Activated CD4-positive, alpha-beta T cell treated with anti-CD3 and anti-CD28 coated beads, Interleukin-2, amount 50 U/mL, for 48 hours (primary cell): Measurements from ENCODE around the gene GPATCH8.
A peak's percentile ranks its signal among the peaks of the same experiment; 100 is the strongest.

Source experiments
- DNase-seq, 2 experiments: peaks; one replicate each; pipeline ENCODE4 v3.0.0-alpha.2; 2020

GPATCH8 gene

DNA sequence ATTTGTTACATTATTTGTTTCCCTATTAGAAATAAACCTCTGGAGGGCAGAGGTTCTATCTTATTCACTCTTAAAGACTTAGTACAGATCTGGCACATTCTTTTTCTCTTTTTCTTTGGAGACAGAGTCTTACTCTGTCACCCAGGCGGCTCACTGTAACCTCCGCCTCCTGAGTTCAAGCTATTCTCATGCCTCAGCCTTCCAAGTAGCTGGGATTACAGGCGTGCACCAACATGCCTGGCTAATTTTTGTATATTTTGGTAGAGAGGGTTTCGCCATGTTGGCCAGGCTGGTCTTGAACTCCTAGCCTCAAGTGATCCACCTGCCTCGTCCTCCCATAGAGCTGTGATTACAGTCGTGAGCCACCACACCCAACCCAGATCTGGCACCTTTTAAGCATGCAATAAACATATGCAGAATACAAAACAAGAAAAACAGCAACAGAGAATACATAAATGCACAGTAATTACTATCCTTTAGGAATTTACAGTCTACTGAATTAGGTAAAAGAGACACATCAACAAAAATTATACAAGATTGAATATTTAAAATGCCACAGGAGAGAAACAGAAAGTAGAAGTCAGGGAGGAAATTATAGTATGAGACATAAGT is 52.1 kb downstream of the GPATCH8 start:
- no peak for DNase-seq

DNA sequence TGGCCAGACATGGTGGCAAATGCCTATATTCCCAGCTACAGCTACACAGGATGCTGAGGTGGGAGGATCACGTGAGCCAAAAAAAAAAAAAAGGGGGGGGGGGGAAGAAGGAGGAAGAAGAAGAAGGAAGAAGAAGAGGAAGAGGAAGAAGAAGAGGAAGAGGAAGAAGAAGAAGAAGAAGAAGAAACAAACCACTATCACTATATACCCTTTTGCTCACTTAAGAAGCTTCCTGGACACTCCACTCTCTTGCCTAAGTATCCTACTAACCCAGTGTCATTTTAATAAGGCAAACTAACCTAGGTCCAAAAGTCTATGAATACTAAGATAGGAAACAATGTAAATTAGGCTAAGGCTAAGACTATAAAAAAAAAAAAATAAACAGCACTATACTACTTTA is 54.8 kb downstream of the GPATCH8 start:
- no peak for DNase-seq

- DNase-seq = no peak
Measured at GRCh38 chr17:44444735-44445105, 58.5 kb downstream of the GPATCH8 start.

DNA sequence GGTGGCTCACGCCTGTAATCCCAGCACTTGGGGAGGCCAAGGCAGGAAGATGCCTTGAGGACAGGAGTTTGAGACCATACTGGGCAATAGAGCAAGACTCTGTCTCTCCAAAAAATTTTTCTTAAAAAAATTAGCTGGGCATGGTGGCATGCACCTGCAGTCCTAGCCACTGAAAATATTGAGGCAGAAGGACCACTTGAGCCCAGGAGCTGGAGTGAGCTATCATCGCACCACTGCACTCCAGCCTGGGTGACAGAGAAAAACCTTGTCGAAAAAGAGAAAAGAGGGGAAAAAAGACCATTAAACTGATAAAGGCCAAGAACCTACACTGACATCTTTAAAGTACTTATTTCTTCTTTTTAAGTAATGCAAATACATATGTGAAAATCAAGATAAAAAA is 60.4 kb downstream of the GPATCH8 start:
- DNase-seq = no peak

DNA sequence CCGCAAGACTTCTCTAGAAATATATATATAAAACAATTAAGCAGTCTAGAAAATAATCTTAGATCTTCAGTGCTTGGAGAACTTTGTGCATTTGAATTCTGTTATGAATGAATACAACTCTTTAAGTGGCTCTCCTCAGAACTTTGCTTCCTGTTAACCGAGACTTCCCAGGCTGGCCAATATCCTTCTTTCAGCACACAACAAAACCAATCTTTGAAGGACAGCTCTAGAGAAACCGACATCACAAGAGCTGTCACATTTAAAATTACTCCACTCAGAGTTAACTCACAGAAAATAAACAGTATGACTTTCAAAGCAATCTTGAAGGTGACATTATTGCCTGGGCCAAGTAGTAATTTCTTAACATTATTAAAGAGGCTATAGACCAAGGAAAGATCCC is 64.0 kb downstream of the GPATCH8 start:
- DNase-seq = no peak

GRCh38 chr17:44438636-44439035 is 64.6 kb downstream of the GPATCH8 start:
- no peak for DNase-seq

DNA sequence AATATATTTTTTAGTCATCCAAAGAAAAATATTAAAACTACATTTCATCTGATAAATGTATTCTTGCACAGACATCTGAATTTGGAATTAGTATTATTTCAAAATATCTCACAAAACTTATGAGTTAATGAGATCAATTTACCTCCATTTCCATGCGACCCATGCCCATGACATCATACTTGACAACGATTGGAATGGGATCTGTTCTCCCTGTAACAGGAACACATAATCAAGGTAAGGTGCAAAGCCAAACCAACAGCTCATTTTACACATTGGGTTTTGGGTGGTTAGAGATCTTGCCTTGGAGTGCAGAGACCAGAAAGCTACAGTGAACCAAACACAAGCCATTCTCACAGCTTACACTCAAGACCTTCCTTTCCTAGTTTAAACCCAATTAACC is 66.9 kb downstream of the GPATCH8 start:
- DNase-seq = no peak

DNA sequence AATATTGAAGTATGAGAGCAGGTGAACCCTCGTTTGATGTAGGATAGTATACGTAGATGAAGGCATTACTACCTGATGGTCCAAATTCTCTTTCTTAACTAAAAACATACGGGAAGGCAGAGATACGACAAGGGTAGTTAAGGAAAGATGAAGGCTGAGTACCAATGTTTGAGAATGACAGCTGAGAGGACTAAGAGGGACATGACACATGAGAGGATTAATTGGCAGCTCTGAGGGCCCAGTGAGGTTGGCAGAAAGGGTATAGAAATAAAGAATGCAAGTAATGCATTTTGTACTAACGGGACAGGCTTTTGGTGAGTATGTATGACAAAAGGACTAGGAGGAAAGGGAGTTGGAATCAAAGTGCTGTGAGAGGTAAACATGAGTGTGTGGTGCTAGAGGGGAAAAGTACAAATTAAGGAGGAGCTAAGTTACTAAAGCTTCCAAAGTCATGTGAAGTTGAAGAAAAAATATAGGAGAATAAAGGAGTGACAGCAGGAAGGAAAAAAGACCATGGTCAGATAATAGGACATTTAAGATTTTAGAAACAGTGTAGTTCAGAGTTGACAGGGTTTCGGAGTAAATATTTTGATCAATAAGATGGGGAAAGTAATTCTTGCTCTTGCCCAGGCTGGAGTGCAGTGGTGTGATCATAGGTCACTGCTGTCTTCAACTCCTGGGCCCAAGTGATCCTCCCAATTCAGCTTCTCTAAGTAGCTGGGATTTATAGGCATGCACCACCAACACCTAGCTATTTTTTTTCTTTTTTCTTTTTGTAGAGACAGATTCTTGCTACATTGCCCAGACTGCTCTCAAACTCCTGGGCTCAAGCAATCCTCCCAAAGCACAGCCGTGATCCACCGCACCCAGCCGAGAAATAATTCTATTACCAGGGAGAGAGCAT is 70.7 kb downstream of the GPATCH8 start:
- no peak for DNase-seq

- no peak for DNase-seq
Measured at GRCh38 chr17:44424828-44425461, 78.3 kb downstream of the GPATCH8 start.

DNA sequence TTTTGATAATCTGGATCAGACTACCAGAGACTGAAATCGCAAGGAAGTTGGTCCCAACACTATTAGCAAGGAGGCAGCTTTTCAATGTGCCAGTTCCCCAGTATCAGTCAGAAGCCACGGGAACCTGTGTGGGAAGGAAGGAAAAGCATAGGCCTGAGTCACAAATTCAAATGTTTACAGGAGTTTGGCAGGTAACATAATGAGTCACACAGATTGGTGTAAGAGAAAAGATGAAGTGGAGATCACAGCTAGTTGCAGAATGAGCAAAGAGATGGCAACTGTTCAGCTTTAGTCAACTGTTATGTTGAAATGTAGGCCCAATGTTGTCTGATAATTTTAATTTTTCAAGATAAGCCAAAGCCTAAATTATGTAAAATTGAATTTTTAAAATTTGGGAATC is 85.7 kb downstream of the GPATCH8 start:
- peak in 1 of 2 experiments; percentile 26 for DNase-seq

- no peak for DNase-seq
Measured at GRCh38 chr17:44416558-44417289, 86.5 kb downstream of the GPATCH8 start.

GRCh38 chr17:44414394-44415155 is 88.6 kb downstream of the GPATCH8 start:
- no peak for DNase-seq

GRCh38 chr17:44409309-44410028 is 93.7 kb downstream of the GPATCH8 start:
- DNase-seq = no peak

DNA sequence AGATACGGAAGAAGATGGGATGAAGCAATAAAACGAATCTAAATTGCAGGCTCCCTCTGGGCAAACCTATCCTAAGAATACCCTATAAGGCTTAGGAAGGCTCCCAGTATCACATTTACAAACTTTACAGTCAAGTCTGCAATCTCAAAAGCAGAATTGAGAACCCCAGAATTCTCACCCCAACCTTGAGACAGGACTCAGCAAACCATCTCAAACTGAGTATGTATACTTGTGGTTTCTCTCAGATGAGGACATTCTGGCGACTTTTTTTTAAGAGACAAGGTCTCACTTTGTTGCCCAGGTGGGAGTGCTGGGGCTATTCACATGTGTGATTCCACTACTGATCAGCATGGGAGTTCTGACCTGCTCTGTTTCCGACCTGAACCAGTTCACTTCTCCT is 94.4 kb downstream of the GPATCH8 start:
- no peak for DNase-seq

GRCh38 chr17:44402564-44403172 is 100.5 kb downstream of the GPATCH8 start:
- no peak for DNase-seq

DNA sequence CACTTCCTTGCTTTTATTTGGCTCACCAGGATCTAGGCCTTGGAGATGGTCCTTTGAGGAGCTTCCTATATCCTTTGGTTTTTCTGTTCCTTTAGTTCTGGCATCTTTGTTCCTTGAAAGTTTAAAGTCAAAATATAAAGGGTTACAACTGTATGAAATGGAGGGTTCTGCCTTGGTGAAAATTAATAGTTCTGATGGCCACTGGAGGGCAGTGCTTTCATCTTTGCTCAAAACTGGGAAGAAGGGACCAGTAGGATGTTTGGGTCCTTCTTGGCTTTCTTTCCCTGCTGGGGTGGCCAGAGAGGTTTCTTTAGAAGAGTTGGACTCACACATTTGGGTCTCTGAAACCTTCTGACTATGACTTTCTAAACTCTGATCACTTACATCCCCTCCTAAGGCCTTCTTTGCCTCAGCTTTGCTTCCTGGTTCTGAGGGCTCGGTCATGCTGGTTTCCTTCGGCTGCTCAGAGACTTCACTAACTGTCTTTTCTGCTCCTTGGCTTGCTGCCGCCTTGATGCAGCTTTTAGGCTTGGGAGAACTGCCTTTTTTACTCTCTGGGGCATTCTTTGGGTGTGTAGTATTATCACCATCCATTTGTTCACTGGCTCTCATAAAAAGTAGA is 102.9 kb downstream of the GPATCH8 start:
- no peak for DNase-seq

- no peak for DNase-seq
Measured at GRCh38 chr17:44398692-44399691, 104.2 kb downstream of the GPATCH8 start.

DNA sequence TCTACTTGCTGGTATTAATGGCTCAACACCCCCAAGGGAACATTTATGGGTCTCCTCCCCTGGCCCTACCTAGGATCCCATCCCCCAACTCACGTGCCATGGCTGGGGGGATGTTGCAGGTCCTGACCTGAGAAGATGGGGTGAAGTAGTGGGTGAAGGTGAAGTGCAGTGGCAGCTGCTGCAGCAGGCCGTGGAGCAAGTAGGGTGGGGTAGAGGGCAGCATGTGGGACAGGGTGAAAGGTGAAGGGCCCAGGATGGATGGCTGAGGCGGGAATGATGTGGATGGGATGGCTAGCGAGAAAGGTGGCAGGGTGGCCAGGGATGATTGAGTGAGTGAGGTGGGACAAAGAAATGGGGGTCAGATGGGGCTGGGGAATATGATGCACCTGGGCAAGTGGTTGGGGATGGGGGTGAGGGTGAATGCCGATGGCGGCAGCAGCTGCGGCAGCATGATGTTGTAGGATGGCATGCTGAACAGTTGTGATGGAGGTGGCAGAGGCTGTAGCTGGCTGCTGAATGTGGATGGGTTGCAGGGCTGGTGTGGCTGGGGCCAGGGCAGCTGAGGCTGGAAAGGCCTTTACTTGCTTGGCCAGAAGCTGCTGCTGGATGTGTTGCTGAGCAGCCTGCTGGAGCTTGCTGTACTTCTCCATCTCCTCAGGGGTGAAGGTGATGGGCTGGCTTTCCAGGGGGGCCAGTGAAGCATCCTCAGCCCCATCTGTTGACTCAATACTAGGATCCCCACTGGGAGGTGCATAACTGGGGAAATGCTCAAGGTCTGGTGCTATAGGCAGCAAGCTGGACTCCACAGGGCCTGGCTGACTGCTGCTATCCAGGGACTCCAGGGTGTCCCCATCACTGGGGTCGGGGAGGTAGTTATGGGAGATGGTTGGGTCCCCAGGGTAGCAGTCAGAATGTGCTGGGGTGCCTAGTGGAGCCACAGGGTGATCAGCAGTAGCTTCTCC is 105.4 kb downstream of the GPATCH8 start:
- DNase-seq = no peak
